Measurements from ENCODE around the gene THAP4. TPM values are rescaled to one million over a fixed set of nuclear protein-coding genes. Genes with fewer than 3 reads are reported as not detected.
"Not testable (repeated sequence)": the region's sequence is repeated elsewhere in the genome, so short reads cannot be mapped to it uniquely, and the experiment has no call there.

THAP4 gene
- total and polyA plus RNA-seq, 2 donors: 34.0 to 36.8 TPM

DNA sequence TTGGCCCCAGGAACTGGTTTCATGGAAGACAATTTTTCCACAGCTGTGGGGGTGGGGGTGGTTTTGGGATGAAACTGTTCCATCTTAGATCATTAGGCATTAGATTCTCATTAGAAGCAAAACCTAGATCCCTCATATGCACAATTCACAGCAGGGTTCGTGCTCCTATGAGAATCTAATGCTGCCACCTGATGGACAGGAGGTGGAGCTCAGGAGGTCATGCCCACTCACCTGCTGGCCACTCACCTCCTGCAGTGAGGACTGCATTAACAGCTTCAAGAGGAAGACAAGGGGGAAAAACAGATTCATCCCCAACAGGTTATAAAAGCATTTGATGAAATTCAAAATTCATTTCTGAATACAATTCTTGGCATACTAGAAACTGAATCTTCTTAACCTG lies 38.5 kb downstream of the THAP4 start:
- Histone ChIP-seq H3K27ac (ENCODE audit: low read depth in 1 of 2, low read length in 1 of 2) (no peak overlapping the region), H3K36me3 (ENCODE audit: control insufficient read depth in 2 of 2, insufficient read depth in 2 of 2, low read length in 1 of 2) (peaks cover 10 to 43% of the 10 kb centered on the region in 2 donors), H3K4me3 (ENCODE audit: low read length in 2 of 2) (no peak overlapping the region), H3K4me1 (ENCODE audit: control insufficient read depth in 2 of 2, insufficient read depth in 2 of 2, low read length in 2 of 2) (peaks cover 0 to 2% of the 10 kb centered on the region in 2 donors), H3K27me3 (ENCODE audit: control insufficient read depth in 2 of 2, insufficient read depth in 1 of 2, low read length in 1 of 2) (no peaks in the 10 kb centered on the region), H3K9me3 (ENCODE audit: control insufficient read depth in 2 of 2, insufficient read depth in 1 of 2, low read length in 1 of 2) (no peaks in the 10 kb centered on the region)
- DNase-seq (ENCODE audit: low read depth in 6 of 9, low spot score in 9 of 9): no peak
- WGBS: 94% methylated on average over 1 of the region's 1 CpG

DNA sequence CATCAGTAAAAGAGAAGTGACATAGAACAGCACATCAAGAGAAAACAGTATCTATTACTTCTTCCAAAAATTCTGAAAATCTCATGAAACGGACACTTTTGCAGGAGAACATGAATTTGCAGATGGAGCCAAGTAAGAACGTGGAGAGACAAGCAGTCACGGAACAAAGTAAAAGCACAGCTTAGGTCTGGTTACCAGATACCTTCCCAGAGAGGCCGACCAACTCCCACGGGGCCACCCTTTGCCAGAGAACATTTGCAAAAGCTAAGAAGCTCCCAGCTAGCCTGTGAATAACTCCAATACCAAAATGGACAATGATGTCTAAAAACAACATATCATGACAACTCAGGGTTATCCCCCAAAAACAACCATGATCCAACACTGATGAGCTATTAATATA lies 38.9 kb downstream of the THAP4 start:
- DNase-seq (ENCODE audit: low read depth in 6 of 9, low spot score in 9 of 9): no peak
- Histone ChIP-seq H3K36me3 (ENCODE audit: control insufficient read depth in 2 of 2, insufficient read depth in 2 of 2, low read length in 1 of 2) (peaks cover 10 to 46% of the 10 kb centered on the region in 2 donors), H3K27me3 (ENCODE audit: control insufficient read depth in 2 of 2, insufficient read depth in 1 of 2, low read length in 1 of 2) (no peaks in the 10 kb centered on the region), H3K9me3 (ENCODE audit: control insufficient read depth in 2 of 2, insufficient read depth in 1 of 2, low read length in 1 of 2) (no peaks in the 10 kb centered on the region), H3K27ac (ENCODE audit: low read depth in 1 of 2, low read length in 1 of 2) (no peak overlapping the region), H3K4me1 (ENCODE audit: control insufficient read depth in 2 of 2, insufficient read depth in 2 of 2, low read length in 2 of 2) (no peaks in the 10 kb centered on the region), H3K4me3 (ENCODE audit: low read length in 2 of 2) (no peak overlapping the region)
- 92% methylated on average over 5 of the region's 5 CpGs for WGBS

DNA sequence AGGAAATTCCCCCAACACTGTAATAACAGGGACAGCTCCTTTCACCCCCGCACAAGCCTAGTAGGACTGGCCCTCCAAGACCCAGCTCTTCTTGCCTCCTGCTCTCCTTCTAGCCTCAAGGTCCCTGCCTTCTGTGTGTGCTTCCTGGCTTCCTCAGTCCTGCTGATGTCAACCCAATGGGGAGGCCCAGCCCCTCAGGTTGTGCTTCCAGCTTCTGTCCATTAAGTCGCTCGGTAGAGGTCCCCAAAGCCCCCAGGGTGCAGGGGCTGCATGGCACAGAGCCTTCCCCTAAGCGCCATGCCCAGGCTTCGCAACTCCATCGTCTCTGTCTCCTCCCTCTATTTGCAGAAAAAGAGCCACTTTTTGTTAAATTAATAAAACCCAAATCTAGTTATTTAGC lies 39.4 kb downstream of the THAP4 start:
- no peaks in the 10 kb centered on the region for H3K9me3 ChIP-seq (ENCODE audit: control insufficient read depth in 2 of 2, insufficient read depth in 1 of 2, low read length in 1 of 2)
- no peak for DNase-seq (ENCODE audit: low read depth in 6 of 9, low spot score in 9 of 9)
- no peaks in the 10 kb centered on the region for H3K27me3 ChIP-seq (ENCODE audit: control insufficient read depth in 2 of 2, insufficient read depth in 1 of 2, low read length in 1 of 2)
- peaks cover 10 to 42% of the 10 kb centered on the region in 2 donors for H3K36me3 ChIP-seq (ENCODE audit: control insufficient read depth in 2 of 2, insufficient read depth in 2 of 2, low read length in 1 of 2)
- H3K4me1 ChIP-seq (ENCODE audit: control insufficient read depth in 2 of 2, insufficient read depth in 2 of 2, low read length in 2 of 2): no peaks in the 10 kb centered on the region
- WGBS: 97% methylated on average over 6 of the region's 6 CpGs
- no peak overlapping the region for H3K4me3 ChIP-seq (ENCODE audit: low read length in 2 of 2)
- H3K27ac ChIP-seq (ENCODE audit: low read depth in 1 of 2, low read length in 1 of 2): no peak overlapping the region

DNA sequence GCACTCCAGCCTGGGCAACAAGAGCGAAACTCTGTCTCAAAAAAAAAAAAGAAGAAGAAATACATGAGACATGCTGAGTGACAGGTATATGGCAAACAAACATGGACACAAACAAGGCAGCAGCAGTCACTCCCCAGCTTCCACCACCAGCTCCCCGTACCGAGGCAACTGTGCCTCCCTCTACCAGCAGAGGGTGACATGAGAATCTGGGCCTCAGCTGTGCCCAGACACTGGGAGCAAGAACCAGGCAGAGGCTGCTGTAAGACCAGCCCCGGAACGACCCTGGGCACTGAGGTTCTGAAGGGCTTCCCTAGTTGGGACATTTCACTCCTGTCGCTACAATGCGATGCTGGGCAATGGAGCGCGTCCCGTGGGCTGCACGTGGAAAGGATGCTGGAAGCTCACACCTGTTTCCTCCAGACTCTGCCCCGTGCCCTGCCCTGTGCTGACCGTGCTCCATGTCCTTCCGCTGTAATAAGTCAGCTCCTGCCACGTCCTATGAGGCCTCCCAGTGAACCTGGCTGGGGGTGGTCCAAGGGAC lies 41.3 kb downstream of the THAP4 start:
- DNase-seq (ENCODE audit: low read depth in 6 of 9, low spot score in 9 of 9): peak in 1 of 9 donors; percentile 31
- H3K27me3 ChIP-seq (ENCODE audit: control insufficient read depth in 2 of 2, insufficient read depth in 1 of 2, low read length in 1 of 2): no peaks in the 10 kb centered on the region
- no peak overlapping the region for H3K27ac ChIP-seq (ENCODE audit: low read depth in 1 of 2, low read length in 1 of 2)
- H3K4me3 ChIP-seq (ENCODE audit: low read length in 2 of 2): no peak overlapping the region
- H3K4me1 ChIP-seq (ENCODE audit: control insufficient read depth in 2 of 2, insufficient read depth in 2 of 2, low read length in 2 of 2): no peaks in the 10 kb centered on the region
- peaks cover 8 to 33% of the 10 kb centered on the region in 2 donors for H3K36me3 ChIP-seq (ENCODE audit: control insufficient read depth in 2 of 2, insufficient read depth in 2 of 2, low read length in 1 of 2)
- WGBS: 96% methylated on average over 15 of the region's 15 CpGs
- H3K9me3 ChIP-seq (ENCODE audit: control insufficient read depth in 2 of 2, insufficient read depth in 1 of 2, low read length in 1 of 2): no peaks in the 10 kb centered on the region

DNA sequence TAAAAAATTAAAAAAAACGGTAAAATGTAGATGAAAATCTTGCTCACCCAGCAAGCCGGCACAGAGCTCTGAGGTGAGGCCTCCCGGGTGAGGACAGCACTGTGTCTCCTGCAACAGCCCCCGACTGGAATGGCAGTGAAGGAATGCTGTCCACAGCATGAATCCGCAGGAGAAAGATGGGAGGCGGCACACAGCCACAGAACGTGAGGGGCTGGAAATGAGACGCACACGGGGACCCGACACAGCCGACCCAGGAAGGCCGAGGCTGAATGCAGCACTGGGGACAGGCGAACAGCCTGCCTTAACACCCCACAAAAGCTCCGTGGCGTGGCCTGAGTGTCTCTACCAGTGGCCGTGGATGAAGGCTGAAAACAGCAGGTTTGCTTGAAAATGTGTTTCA lies 43.7 kb downstream of the THAP4 start:
- no peak overlapping the region for H3K4me3 ChIP-seq (ENCODE audit: low read length in 2 of 2)
- no peaks in the 10 kb centered on the region for H3K27me3 ChIP-seq (ENCODE audit: control insufficient read depth in 2 of 2, insufficient read depth in 1 of 2, low read length in 1 of 2)
- peaks cover 0 to 6% of the 10 kb centered on the region in 2 donors for H3K9me3 ChIP-seq (ENCODE audit: control insufficient read depth in 2 of 2, insufficient read depth in 1 of 2, low read length in 1 of 2)
- H3K36me3 ChIP-seq (ENCODE audit: control insufficient read depth in 2 of 2, insufficient read depth in 2 of 2, low read length in 1 of 2): peaks cover 5 to 30% of the 10 kb centered on the region in 2 donors
- DNase-seq (ENCODE audit: low read depth in 6 of 9, low spot score in 9 of 9): no peak
- no peak overlapping the region for H3K27ac ChIP-seq (ENCODE audit: low read depth in 1 of 2, low read length in 1 of 2)
- no peaks in the 10 kb centered on the region for H3K4me1 ChIP-seq (ENCODE audit: control insufficient read depth in 2 of 2, insufficient read depth in 2 of 2, low read length in 2 of 2)
- 97% methylated on average over 16 of the region's 16 CpGs for WGBS

DNA sequence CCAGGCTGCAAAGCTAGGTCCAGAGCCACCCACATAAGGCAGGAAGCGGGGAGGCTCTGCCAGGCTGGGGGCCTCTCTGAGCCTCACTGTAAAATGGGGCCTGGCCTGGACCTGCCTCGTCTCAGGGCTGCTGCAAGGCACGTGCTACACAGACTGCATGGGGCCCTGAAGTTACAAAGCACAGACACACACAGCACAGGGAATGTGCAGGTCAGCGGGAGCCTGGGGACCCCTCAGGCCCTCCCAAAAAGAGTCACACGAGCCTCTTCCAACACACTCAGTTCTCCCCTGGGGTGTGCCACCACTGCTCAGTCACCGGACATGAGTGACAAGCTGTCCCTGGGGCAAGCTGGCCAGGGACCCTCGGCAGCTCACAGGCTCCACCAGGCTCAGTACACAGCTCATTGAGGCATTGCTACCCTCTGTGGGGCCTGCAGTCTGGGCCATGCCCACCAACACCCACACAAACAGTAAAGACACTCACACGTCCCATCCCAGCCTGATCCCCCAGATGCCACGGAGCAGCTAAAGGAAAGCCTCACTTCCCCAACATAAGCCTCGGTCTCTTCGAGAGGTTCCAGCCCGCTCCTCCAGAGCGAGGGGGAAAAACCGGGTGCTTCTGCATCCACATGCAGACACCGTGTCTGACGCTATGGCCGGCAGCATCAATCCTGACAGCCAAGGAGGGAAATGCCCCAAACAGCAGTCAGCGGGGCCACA lies 44.7 kb downstream of the THAP4 start:
- DNase-seq (ENCODE audit: low read depth in 6 of 9, low spot score in 9 of 9): no peak
- Histone ChIP-seq H3K4me3 (ENCODE audit: low read length in 2 of 2) (no peak overlapping the region), H3K36me3 (ENCODE audit: control insufficient read depth in 2 of 2, insufficient read depth in 2 of 2, low read length in 1 of 2) (peaks cover 5 to 27% of the 10 kb centered on the region in 2 donors), H3K27me3 (ENCODE audit: control insufficient read depth in 2 of 2, insufficient read depth in 1 of 2, low read length in 1 of 2) (no peaks in the 10 kb centered on the region), H3K4me1 (ENCODE audit: control insufficient read depth in 2 of 2, insufficient read depth in 2 of 2, low read length in 2 of 2) (no peaks in the 10 kb centered on the region), H3K27ac (ENCODE audit: low read depth in 1 of 2, low read length in 1 of 2) (no peak overlapping the region), H3K9me3 (ENCODE audit: control insufficient read depth in 2 of 2, insufficient read depth in 1 of 2, low read length in 1 of 2) (peaks cover 0 to 9% of the 10 kb centered on the region in 2 donors)
- 98% methylated on average over 18 of the region's 18 CpGs for whole genome bisulfite sequencing

DNA sequence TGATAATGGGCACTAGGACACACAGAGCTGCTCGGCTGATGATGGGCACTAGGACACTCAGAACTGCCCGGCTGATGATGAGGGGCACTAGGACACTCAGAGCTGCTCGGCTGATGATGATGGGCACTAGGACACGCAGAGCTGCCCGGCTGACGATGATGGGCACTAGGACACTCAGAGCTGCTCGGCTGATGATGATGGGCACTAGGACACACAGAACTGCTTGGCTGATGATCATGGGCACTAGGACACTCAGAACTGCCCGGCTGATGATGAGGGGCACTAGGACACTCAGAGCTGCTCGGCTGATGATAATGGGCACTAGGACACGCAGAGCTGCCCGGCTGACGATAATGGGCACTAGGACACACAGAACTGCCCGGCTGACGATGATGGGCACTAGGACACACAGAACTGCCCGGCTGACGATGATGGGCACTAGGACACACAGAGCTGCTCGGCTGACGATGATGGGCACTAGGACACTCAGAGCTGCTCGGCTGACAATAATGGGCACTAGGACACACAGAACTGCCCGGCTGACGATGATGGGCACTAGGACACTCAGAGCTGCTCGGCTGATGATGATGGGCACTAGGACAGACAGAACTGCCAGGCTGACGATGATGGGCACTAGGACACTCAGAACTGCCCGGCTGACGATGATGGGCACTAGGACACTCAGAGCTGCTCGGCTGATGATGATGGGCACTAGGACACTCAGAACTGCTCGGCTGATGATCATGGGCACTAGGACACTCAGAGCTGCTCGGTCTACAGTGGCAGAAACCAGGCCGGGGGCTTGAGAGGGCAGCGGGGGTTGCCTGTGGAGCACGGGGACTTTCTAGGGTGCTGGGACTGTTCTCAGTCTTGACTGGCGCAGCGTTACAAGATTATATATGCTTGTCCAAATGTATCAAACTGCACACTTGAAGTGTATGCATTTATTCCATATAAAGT lies 46.2 kb downstream of the THAP4 start:
- DNase-seq (ENCODE audit: low read depth in 6 of 9, low spot score in 9 of 9); H3K27me3 ChIP-seq (ENCODE audit: control insufficient read depth in 2 of 2, insufficient read depth in 1 of 2, low read length in 1 of 2); H3K27ac ChIP-seq (ENCODE audit: low read depth in 1 of 2, low read length in 1 of 2); H3K4me1 ChIP-seq (ENCODE audit: control insufficient read depth in 2 of 2, insufficient read depth in 2 of 2, low read length in 2 of 2); H3K4me3 ChIP-seq (ENCODE audit: low read length in 2 of 2): not testable (repeated sequence)
- Histone ChIP-seq H3K9me3 (ENCODE audit: control insufficient read depth in 2 of 2, insufficient read depth in 1 of 2, low read length in 1 of 2) (peaks cover 3 to 20% of the 10 kb centered on the region in 2 donors), H3K36me3 (ENCODE audit: control insufficient read depth in 2 of 2, insufficient read depth in 2 of 2, low read length in 1 of 2) (peaks cover 5 to 20% of the 10 kb centered on the region in 2 donors)
- 91% methylated on average over 33 of the region's 33 CpGs for WGBS

DNA sequence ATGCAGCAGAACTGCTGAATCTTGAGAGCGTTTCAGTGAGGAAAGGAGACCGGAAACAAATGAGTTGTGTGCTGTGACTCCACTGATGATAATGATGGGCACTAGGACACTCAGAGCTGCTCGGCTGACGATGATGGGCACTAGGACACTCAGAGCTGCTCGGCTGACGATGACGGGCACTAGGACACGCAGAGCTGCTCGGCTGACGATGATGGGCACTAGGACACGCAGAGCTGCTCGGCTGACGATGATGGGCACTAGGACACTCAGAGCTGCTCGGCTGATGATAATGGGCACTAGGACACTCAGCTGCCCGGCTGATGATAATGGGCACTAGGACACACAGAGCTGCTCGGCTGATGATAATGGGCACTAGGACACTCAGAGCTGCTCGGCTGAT lies 47.1 kb downstream of the THAP4 start:
- peaks cover 9 to 21% of the 10 kb centered on the region in 2 donors for H3K36me3 ChIP-seq (ENCODE audit: control insufficient read depth in 2 of 2, insufficient read depth in 2 of 2, low read length in 1 of 2)

More for the DNA sequence above, 47.1 kb downstream of the THAP4 start:
- not testable (repeated sequence) for H3K4me3 ChIP-seq (ENCODE audit: low read length in 2 of 2); H3K27me3 ChIP-seq (ENCODE audit: control insufficient read depth in 2 of 2, insufficient read depth in 1 of 2, low read length in 1 of 2); DNase-seq (ENCODE audit: low read depth in 6 of 9, low spot score in 9 of 9); H3K4me1 ChIP-seq (ENCODE audit: control insufficient read depth in 2 of 2, insufficient read depth in 2 of 2, low read length in 2 of 2); H3K27ac ChIP-seq (ENCODE audit: low read depth in 1 of 2, low read length in 1 of 2)
- 93% methylated on average over 17 of the region's 17 CpGs for WGBS
- H3K9me3 ChIP-seq (ENCODE audit: control insufficient read depth in 2 of 2, insufficient read depth in 1 of 2, low read length in 1 of 2): peaks cover 6 to 28% of the 10 kb centered on the region in 2 donors

All from thymus (tissue), 11 donors.